NCI-H2171 treated with DMSO at 0.1 percent for 48 hours (cell line): ENCODE data around the gene PDLIM1.

Source experiments
- DNase-seq: peaks from one replicate; lab custom pipeline; 2025; lab: John Stamatoyannopoulos, UW

Gene PDLIM1

DNA sequence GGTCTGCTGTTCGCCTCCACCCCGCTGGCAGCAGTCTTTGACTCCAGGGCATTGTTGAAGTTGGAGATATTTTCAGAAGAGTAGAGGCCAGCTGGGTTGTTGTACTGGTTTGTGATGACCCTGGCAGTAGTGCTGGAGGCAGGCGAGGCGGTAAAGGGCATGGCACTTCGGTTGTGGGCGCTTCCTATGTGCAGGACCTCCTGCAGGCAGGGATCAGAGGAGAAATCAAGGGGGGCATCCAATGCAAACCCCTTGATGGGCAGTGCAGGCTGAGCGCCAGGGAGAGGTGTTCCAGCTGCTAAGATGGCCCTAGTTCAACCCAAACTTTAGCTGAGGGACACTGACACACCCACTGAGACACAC is 27.0 kb downstream of the PDLIM1 start:
- no peak for DNase-seq

DNA sequence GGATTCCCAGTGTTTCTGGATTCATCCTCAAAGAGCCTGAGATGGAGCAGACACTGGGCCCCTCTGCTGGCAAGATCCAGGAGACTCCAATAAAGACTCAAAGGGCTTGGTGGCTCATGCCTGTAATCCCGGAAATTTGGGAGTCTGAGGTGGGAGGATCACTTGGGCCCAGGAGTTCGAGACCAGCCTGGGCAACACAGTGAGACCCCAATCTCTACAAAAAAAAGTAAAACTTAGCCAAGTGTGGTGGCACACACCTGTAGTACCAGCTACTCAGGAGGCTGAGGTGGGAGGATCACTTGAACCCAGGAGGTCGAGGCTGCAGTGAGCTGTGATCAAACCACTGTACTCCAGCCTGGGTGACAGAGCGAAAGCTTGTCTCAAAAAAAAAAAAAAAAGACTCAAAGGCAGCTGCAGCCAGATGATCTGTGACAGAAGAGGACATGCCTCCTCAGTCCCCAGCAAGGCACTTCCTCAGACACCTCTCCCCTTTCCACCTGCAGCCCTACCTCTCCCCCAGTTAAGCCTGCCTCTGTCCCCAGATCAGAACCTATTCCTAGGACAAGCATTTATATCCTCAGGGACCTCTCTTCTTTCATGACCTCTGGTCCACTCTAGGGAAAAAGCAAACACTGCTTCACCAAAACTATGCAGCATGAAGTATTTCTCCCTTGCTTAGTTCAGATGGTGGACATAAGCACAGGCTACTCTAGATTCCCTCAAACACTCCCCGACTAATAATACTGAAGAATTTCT is 27.9 kb downstream of the PDLIM1 start:
- DNase-seq, result no peak

DNA sequence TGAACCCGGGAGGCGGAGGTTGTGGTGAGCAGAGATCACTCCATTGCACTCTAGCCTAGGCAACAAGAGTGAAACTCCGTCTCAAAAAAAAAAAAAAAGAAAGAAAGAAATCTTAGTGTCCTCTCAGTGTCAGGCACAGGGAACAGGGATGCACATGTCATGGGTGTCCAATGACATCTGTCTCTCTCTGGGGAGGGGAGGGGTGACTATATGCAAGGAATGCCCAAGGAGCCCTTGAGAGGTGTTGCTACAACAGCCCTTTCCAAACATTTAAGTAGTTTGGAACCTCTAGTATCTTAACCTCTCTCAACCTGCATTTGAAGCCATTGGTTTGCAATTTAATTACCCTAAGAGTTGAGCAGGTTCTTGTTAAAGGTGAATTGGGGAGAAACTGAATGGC is 28.9 kb downstream of the PDLIM1 start:
- no peak for DNase-seq

DNA sequence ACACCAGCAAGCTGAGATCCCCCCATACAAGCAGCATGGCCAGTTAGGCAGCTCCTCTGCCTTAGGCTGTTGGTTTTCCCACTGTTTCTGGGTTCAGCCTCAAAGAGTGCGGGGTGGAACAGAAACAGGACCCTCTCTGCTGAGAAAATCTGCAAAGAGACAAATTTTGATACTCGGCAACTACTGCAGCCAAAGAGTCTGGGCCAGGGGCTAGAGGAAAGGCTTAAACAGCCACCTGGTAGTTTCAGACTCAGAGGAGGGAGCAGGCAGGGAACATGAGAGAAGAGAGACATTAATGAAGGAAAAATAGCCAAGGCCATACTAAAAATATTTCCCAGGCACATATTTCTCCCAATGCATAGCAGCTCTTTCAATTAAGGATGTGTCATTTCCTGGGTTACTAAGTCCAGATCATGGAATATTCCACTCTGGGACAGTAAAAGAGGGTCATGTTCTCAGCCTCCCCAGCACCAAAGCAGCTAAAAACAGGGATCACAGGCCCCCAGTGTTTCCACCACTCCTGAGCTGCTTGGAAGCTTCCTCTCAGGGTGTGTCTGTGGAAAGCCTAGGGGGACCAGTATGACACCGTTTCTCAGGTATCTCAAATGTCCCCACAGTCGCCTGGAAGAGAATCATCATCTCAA is 29.8 kb downstream of the PDLIM1 start:
- no peak for DNase-seq

DNA sequence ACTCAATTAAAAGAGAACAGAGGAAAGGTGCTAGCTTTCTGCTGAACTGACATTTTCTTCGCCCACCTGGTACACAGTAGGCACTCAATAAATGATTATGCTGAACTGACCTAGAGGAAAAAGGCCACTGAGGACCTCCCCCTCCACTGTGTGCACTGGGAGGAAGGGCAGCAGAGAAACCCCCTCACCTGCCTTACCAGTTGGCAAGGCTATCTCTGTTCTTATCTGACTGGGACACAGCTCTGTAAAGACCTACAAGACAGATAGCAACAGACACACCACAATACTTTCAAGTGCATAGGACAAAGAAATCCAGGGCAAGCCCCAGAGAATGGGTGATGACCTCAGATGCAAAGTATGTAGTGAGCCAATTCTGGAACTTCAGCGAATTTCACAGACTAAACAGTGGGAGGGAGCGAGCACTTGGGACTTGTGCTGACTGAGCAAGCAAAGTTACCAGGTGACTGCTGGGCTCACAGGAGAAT is 30.4 kb downstream of the PDLIM1 start:
- no peak for DNase-seq

DNA sequence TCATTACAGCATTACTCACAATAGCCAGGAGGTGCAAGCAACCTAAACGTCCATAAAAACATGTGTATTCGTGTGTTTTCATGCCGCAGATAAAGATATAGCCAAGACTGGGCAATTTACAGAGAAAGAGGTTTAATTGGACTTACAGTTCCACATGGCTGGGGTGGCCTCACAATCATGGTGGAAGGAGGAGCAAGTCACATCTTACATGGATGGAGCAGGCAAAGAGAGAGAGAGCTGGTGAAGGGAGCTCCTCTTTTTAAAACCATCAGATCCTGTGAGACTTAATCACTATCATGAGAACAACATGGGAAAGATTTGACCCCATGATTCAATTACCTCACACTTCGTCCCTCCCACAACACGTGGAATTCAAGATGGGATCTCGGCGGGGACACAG is 33.0 kb downstream of the PDLIM1 start:
- no peak for DNase-seq

DNA sequence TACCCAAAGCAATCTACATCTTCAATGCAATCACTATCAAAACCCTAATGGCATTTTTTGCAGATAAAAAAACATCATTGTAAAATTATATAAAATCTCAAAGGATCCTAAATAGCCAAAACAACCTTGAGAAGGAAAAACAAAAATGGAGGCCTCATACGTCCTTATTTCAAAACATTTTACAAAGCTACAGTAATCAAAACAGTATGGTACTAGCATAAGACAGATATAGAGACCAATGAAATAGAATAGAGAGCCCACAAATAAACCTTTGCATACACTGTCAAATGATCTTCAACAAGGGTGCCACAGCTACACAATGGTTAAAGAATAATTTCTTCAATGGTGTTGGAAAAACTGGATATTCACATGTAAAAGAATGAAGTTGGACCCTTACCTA is 34.5 kb downstream of the PDLIM1 start:
- no peak for DNase-seq

DNA sequence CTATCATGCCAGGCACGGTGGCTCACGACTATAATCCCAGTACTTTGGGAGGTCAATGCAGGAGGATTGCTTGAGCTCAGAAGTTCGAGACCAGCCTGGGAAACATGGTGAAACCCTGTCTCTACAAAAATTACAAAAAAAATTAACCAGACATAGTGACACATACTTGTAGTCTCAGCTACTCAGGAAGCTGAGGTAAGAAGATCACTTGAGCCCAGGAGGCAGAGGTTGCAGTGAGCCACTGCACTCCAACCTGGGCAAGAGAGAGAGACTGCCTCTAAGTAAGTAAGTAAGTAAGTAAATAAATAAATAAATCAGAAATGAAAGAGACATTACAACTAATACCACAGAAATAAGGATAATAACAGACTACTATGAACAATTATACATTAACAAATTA is 36.2 kb downstream of the PDLIM1 start:
- DNase-seq, result no peak

DNA sequence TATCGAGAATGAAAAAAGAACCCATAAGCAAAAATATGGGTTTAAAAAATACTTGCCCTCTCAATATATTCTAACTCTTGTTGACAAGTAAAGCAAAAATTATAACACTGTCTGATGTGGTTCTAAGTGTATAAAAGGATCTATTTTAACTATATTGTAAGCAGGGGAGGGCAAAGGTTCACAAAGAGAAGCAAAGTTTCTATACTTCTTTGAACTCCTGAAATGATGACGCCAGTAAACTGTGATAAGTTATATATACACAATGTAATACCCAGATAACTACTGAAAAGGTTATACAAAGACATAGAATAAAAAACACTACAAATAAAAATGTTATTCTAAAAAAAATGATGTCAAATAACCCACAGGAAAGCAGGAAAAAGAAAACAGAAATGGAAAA is 37.1 kb downstream of the PDLIM1 start:
- no peak for DNase-seq

DNA sequence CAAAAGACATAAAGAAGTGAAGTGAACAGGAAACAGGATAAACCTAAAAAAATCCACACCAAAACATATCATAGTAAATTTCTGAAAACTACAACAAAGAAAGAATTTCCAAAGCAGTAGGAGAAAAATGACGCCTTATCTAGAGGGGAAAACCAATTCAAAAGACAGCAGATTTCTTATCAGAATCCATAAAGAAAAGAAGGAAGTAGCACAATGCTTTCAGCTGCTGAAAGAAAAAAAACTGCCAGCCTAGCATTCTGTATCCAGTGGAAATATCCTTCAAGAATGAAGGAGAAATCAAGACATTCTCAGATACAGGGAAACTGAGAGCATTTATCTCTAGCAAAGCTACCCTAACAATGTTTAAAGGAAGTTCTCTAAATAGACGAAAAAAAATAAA is 37.8 kb downstream of the PDLIM1 start:
- DNase-seq, result no peak

DNA sequence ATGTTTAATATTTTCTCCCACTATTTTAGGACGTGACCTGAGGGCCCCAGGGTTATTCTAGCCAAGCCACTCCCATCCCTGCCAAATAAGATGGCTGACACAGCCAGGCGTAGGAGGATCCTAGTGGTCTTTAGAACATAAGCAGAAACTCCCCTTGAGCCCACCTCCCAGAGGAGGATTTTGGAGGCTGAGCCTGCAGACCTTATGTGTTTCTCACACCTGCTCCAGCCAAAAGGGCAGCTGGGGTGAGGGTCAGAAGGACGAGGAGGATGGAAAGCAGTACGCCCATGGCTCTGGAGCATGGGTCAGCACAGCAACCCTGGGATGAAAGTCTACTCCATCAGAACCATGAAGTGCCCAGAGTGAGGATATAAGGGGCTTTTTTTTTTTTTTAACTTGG is 39.9 kb downstream of the PDLIM1 start:
- no peak for DNase-seq

DNA sequence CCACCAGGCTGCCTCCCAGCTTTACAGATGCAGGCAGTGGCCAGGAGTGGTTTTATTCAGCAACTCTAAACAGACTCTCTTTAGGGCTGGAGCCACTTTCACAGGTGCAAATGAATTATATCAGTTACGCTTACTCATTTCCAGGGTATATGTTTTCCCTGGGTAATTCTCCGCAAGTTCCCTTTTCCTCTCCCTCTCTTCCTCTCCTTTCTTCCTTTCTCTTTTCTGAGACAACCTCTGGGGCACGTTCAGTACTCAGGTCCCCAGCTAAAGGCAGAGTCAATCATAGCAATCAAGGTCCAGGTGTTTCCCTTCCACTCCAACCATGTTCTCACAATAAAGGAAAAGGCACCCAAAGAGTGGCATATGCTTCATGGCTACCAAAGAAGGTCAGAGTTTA is 41.3 kb downstream of the PDLIM1 start:
- no peak for DNase-seq

DNA sequence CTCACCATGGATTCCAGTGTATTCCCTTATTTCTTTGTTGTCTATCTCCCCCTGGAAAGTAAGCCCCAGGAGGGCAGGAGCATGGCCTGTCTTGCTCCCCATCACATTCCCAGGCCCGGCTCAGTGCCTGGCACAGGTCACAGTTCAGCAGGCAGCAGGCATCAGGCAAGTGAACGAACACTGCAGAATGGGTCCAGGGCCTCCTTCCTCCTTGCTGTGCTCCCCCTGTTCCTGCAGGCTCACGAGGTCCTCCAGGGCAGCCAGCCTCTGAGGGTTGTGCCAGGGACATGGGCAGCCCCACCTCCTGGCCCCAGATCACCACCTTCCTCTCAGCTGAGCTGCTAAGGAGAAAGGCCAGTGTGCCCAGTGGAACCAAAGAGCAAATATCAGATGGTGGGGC is 41.8 kb downstream of the PDLIM1 start:
- DNase-seq, result no peak

DNA sequence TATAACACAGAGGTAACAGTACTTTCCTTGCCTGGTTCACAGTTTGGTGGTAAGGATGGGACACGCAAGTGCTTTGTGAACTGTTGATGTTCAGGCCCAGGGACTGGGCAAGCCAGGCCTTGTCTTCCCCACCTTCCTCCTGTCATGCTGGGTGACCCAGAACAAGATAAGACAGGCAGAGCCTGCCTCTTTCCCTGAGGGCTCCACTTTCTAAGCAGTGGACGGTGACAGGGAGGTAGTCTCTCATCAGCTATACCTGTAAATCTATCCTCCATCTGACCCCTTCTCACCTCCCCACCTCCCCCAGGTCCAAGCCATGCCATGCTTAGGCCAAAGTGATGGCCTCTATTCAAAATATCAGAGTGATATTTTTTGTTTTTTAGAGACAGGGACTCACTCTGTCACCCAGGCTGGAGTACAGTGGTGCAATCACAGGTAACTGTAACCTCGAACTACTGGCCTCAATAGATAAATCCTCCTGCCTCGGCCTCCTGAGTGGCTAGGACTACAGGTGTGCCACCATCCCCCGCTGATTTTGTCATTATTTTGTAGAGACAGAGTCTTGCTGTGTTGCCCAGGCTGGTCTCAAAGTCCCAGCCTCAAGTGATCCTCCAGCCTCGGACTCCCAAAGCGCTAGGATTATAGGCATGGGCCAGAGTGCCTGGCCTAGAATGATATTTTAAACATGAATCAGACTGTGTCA is 42.8 kb downstream of the PDLIM1 start:
- no peak for DNase-seq

DNA sequence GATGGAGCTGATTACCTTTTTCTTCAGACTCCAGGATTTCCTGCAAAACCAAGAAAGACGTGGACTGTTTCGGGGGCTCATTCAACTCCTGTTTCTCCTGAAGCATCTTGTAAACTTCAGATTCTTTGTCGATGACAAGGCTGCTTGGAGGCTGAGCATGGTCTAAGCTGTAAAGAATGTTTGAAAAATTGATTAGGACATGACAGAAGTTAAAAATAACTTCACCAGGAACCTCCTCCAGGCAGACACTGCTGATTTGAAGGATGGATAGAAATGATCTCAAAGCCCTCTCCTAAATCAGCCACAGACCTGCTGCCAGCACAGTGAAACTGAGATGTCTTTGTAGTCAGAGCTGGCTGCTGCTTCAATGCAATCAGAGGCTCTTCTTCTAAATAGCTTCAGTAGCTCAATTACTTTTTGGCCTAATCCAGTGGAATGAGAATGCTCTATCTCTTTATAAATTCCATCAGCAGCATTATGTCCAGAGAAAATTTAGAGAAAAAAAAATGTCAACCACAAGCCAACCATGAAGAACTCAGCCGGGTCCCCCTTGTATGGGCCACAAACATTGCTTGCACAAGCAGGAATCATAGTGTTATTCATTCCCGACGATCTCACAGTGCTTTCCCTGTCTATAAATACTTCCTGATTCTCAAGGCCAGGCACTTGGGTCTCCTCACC is 43.5 kb downstream of the PDLIM1 start:
- no peak for DNase-seq

DNA sequence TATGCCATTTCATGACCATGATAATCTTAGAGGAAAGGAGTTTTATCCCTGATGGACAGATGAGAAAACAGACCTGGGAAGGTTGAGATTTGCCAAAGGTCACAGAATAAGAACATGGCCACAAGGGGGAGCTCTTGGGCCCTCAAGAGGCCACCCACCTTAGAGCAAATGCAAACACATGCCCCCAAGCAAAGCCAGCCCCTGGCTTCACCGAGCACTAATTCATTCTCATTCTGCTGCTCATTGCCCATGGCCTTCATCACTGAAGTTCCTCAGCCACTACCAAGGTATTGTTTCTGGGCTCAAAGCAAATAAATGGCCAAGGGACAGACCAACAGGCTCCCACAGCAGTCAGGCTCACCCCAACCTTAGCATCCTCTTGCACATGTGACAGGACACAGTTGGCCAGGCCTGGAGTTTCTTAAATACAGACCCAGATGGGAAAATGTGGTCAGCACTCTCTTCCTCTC is 44.2 kb downstream of the PDLIM1 start:
- DNase-seq, result peak; percentile 34

DNA sequence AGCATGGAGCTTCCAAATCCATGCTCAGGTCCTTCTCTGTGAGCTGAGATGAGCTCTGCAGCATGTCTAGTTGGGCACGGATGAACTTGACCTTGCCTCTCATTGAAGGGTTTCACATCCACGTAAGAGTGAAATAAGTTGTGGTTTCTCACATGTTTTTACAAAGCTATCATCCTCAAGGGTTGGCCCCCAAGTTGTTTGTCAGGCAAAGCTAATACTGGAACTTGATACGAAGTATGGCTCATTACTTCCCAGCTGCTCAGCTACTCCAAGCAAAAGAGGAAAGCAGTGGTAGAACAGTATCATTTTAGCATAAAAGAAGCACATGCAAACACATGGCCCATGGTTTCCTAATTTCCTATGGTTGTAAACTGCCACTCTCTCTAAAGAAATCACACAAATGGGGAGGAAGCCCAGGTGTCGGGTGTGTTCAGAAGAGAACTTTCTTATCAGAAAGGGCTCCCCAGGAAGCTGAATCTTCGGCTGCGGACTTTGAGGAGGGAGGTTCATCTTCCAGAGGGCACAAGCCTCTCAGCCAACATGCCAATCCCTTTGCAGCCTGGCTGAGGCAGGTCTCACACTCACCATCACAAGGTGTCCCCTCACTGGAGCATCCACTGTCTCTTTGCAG is 45.3 kb downstream of the PDLIM1 start:
- peak; percentile 54 for DNase-seq

DNA sequence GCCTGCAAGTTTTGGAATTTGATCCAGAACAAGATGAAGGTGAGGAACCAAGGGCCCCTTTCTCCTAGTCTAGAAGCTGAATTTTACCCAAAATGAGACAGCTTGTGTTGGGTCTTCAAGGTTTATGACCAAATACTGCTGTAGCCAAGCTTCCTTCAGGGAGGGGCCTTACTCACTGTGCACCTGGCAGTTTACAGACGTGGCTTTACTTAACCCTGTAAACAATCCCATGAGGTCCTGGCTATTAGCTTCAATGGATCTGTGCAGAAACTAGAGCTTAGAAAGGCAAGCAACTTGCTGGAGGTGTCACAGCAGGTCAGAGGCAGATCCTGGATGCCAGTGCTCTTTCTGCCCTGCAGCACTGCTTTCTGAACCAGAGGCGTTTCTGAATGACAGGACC is 46.7 kb downstream of the PDLIM1 start:
- DNase-seq, result no peak

DNA sequence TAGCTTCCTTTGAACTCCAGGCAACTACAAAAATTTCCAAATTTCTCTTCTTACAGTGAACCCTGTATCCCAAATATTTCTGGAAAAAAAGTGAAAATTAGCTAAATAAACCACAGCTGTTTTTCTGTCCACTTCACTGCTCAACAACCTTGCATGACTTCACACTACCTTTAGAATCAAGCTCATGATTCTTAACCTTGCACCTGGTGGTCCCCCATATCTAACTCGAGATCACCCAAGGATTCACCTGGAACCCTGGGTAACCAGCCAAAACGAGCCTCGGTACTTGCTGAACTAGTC is 47.5 kb downstream of the PDLIM1 start:
- no peak for DNase-seq

DNA sequence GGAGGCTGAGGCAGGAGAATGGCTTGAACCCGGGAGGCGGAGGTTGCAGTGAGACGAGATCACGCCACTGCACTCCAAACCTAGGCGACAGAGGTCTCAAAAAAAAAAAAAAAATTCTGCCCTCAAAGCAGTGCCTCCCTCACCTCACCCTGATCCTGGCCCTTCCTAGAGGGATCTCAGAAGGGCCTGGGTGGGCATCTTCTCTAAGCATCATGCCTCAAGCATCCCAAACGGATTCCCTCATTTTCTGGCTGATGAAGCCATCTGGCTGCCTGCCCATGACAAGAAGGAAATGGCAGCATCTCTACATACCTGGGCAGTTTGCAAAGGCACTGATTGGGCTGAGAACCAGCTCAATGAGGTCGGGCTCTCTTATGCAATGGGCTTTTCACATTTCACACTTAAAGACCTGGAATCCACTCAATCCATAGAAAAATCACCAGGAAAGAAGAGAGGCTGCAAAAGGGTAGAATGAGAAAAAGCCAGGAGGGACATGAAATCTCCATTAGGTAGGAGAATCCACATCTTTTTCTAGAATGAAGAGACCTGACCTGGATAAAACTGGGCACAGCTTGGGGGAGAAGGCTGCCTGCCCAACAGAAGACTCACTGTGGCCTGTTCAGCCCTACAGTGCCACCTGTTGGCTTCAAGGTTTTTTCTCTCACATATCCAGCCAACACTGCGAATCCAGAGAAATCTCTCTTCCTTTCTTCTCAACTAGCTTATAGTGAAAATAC is 48.1 kb downstream of the PDLIM1 start:
- DNase-seq, result no peak

DNA sequence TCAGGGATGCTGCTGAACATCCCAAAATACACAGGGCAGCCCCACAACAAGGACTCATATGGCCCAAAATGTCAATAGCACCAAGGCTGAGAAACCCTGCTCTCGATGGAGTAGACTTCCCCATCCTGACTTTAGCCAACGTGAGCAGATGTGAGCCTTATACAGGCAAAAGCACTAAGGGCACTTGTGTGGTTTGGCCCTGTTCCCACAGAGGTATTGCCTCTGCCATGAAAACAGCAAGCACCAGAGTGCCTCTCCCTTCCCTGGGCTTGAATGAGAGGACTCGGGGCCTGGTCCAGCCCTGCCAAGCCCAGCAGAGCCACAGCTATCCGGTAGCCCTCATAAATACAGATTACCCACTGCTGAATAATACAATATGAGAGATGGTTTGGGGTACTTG is 49.3 kb downstream of the PDLIM1 start:
- no peak for DNase-seq

DNA sequence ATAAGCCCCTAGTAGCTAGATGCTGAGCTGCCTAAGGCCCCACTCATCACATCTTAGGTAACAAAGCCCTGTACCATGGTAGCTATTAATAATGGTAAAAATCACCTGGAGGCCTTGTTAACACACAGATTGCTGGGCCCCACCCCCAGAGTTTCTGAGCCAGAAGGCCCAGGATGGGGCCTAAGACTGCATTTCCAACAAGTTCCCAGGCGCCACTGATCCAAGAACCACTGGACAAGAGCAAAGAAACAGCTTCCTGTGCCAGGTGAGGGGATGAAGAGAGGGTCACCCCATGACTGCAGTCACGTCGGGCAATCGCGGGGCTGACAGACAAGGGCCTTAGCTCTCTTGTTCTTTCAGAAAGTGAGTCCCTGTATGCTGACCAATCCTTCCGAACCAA is 50.0 kb downstream of the PDLIM1 start:
- no peak for DNase-seq
